ENCODE data around the gene FBXO34.
"Not testable (repeated sequence)": the region's sequence is repeated elsewhere in the genome, so short reads cannot be mapped to it uniquely, and the experiment has no call there.

Gene FBXO34

GRCh38 chr14:55309761-55310365, 38.6 kb downstream of the FBXO34 start:
- H3K9me3 ChIP-seq (ENCODE audit: insufficient read depth, low read length, severe bottlenecking), result peaks cover 43% of the 10 kb centered on the region
- no peak overlapping the region for H2AFZ ChIP-seq (ENCODE audit: low read depth, low read length)
- no peak for TF ChIP-seq EZH2 (IDR thresholded peaks at IDR 0.05; ENCODE audit: borderline replicate concordance, low read depth, low read length, severe bottlenecking)
- TF ChIP-seq CTCF (IDR thresholded peaks at IDR 0.05; ENCODE audit: borderline replicate concordance, extremely low read depth, low read length, poor library complexity, severe bottlenecking), result no peak
- ATAC-seq (ENCODE audit: insufficient read depth, low read depth), result no peak
- H3K36me3 ChIP-seq (ENCODE audit: insufficient read depth, low read length), result peaks cover 38% of the 10 kb centered on the region
- DNase-seq, result no peak
- H3K4me3 ChIP-seq (ENCODE audit: low read depth in 1 of 2, low read length in 2 of 2), result no peak overlapping the region; a peak in 1 of 4 replicates
- H4K20me1 ChIP-seq (ENCODE audit: insufficient read depth, low read length), result no peaks in the 10 kb centered on the region
- H3K4me1 ChIP-seq (ENCODE audit: insufficient read depth, low read length), result no peaks in the 10 kb centered on the region
- no peak overlapping the region for H3K4me2 ChIP-seq (ENCODE audit: insufficient read depth, low read length)
- no peak overlapping the region for H3K9ac ChIP-seq (ENCODE audit: low read depth, low read length)
- H3K27me3 ChIP-seq (ENCODE audit: insufficient read depth, low read length, poor library complexity), result no peaks in the 10 kb centered on the region
- peaks cover 78% of the 10 kb centered on the region for H3K79me2 ChIP-seq (ENCODE audit: insufficient read depth, low read length)
- no peak overlapping the region for H3K27ac ChIP-seq (ENCODE audit: low read length)

DNA sequence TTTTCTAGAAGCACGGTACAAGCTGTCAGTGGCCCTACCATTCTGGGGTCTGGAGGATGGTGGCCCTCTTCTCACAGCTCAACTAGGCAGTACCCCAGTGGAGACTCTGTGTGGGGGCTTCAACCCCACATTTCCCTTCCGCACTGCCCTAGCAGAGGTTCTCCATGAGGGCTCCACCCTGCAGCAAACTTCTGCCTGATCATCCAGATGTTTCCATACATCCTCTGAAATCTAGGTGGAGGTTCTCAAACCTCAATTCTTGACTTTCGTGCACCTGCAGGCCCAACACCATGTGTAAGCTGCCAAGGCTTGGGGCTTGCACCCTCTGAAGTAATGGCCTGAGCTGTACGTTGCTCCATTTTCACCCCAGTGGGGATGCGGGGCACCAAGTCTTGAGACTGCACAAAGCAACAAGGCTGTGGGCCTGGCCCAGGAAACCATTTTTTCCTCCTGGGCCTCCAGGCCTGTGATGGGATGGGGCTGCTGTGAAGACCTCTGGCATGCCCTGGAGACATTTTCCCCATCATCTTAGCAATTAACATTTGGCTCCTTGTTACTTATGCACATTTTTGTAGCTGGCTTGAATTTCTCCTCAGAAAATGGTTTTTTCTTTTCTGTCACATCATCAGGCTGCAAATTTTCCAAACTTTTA, 41.3 kb downstream of the FBXO34 start:
- H3K4me2 ChIP-seq (ENCODE audit: insufficient read depth, low read length); H3K4me1 ChIP-seq (ENCODE audit: insufficient read depth, low read length); H3K4me3 ChIP-seq (ENCODE audit: low read depth in 1 of 2, low read length in 2 of 2); H3K27me3 ChIP-seq (ENCODE audit: insufficient read depth, low read length, poor library complexity); H4K20me1 ChIP-seq (ENCODE audit: insufficient read depth, low read length); H3K27ac ChIP-seq (ENCODE audit: low read length); H3K9ac ChIP-seq (ENCODE audit: low read depth, low read length); ATAC-seq (ENCODE audit: insufficient read depth, low read depth); H2AFZ ChIP-seq (ENCODE audit: low read depth, low read length): not testable (repeated sequence)
- peaks cover 52% of the 10 kb centered on the region for H3K36me3 ChIP-seq (ENCODE audit: insufficient read depth, low read length)
- peak; percentile 20 for DNase-seq
- H3K9me3 ChIP-seq (ENCODE audit: insufficient read depth, low read length, severe bottlenecking), result peaks cover 43% of the 10 kb centered on the region
- H3K79me2 ChIP-seq (ENCODE audit: insufficient read depth, low read length), result peaks cover 55% of the 10 kb centered on the region

DNA sequence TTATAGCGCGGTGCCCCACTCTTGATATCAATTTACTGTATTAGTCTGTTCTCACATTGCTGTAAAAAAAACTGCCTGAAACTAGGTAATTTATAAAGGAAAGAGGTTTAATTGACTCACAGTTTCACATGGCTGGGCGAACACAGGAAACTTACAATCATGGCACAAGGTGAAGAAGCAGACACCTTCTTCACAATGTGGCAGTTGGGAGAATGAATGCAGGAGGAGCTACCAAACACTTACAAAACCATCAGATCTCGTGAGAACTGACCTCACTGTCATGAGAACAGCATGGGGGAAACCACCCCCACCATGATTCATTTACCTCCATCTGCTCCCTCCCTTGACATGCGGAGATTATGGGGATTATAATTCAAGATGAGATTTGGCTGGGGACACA, 42.3 kb downstream of the FBXO34 start:
- peaks cover 57% of the 10 kb centered on the region for H3K36me3 ChIP-seq (ENCODE audit: insufficient read depth, low read length)

More for the DNA sequence above, 42.3 kb downstream of the FBXO34 start:
- Histone ChIP-seq H3K4me1 (ENCODE audit: insufficient read depth, low read length) (no peaks in the 10 kb centered on the region), H2AFZ (ENCODE audit: low read depth, low read length) (no peak overlapping the region), H3K4me2 (ENCODE audit: insufficient read depth, low read length) (no peak overlapping the region), H3K9me3 (ENCODE audit: insufficient read depth, low read length, severe bottlenecking) (peaks cover 38% of the 10 kb centered on the region), H3K79me2 (ENCODE audit: insufficient read depth, low read length) (peaks cover 53% of the 10 kb centered on the region), H3K4me3 (ENCODE audit: low read depth in 1 of 2, low read length in 2 of 2) (no peak overlapping the region), H3K9ac (ENCODE audit: low read depth, low read length) (no peak overlapping the region), H4K20me1 (ENCODE audit: insufficient read depth, low read length) (no peaks in the 10 kb centered on the region), H3K27ac (ENCODE audit: low read length) (no peak overlapping the region), H3K27me3 (ENCODE audit: insufficient read depth, low read length, poor library complexity) (no peaks in the 10 kb centered on the region)
- ATAC-seq (ENCODE audit: insufficient read depth, low read depth) (no peak), DNase-seq (no peak)
- TF ChIP-seq CTCF (IDR thresholded peaks at IDR 0.05; ENCODE audit: borderline replicate concordance, extremely low read depth, low read length, poor library complexity, severe bottlenecking) (no peak), EZH2 (IDR thresholded peaks at IDR 0.05; ENCODE audit: borderline replicate concordance, low read depth, low read length, severe bottlenecking) (no peak)
